Activated naive CD4-positive, alpha-beta T cell (primary cell): ENCODE measurements around the gene STK10.
"Not testable (repeated sequence)": the region's sequence is repeated elsewhere in the genome, so short reads cannot be mapped to it uniquely, and the experiment has no call there.

Experiments used
- DNase-seq, 4 experiments: peaks; one replicate each; lab custom pipeline; 2025; lab: John Stamatoyannopoulos, UW

The STK10 gene

GRCh38 chr5:172188033-172188892 is at the start of gene STK10:
STK10 (minus strand) TSS chr5:172188224; CDS start chr5:172188042, 182 bp downstream.
- peak; percentile 73 to 84 (median 75) for DNase-seq

- DNase-seq, result no peak
Measured at GRCh38 chr5:172235827-172236736, 48.1 kb upstream of the STK10 start.

DNA sequence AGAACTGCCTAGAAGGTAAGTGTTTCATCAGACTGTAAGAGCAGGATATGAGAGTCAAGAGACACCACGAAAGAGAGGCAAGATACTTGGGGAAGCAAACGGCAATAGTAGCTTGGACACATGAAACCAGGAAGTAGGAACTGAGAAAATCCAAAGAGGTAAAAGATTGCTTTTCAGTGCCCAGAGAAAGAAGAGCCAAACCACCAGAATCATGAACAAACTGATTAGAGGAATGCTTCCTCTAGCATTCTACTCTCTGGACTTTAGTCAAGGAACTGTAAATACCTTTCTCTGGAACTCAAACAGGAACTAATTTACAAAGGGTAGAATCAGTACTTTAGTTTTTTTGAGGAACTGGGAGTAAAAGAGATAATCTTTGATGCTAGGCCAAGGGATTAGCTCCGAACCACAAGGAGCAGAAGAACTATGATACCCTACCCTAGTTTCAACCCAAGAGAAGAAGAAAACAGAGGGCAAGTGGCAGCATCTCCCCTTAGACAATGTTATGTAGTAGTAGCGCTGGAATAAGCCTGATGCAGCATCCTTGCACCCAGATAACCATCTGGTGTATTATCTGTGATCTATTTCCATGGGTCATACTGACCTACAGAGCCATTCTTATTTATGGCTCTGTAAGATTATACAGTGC is 47.2 kb upstream of the STK10 start:
- no peak for DNase-seq

GRCh38 chr5:172234031-172234430 is 46.0 kb upstream of the STK10 start:
- no peak for DNase-seq

DNA sequence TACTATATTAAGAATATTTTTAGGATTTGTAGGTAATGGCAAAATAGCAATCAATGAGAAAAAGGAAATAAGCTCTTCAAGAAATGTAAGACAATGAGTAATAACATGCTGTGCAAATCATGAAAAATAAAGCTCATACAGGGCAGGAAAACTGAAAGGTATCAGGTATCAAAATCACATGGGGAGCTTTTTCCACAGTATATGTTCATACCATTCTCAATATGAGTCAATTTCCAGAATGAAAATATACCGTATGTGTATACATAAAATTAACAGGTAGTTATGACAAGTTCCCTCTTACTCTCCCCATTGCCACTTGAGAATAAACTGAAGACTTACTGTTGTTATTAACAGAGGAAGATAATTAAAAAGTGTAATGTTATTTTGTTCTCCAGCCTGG is 41.9 kb upstream of the STK10 start:
- DNase-seq, result no peak

DNA sequence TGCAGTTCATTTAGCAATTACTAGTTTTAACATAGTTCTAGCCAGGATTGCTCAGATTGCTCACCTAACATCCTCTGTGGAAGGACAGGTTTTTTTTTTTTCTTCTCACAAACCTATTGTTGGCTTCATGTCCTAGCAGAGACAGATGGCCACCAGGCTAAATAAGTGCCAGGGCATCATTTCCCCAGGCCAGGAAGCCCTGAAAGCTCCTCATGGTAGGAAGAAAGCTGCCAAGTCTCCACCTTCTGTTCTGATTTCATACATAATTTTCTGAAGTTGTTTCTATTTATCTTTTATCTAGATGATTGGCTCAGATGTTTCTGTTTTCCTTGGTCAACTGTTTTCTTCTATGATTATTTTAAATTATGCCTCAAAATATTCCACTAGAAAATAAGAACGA is 37.0 kb upstream of the STK10 start:
- no peak for DNase-seq

- DNase-seq, result peak in 1 of 4 experiments; percentile 1
Measured at GRCh38 chr5:172223901-172224873, 36.2 kb upstream of the STK10 start.

GRCh38 chr5:172219296-172219695 is 31.3 kb upstream of the STK10 start:
- no peak for DNase-seq

DNA sequence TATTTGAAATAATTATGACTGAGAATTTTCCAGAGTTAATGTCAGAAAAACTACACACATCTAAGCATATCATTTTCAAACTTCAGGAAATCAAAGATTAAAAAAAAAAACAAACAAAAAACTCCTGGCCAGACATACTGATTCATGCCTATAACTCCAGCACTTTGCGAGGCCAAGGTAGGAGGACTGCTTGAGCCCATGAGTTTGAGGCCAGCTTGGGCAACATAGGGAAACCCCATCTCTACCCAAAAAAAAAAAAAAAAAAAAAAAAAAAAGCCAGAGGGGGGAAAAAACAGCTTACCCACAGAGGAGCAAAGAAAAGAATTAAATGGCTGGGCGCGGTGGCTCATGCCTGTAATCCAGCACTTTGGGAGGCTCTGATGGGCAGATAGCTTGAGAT is 28.3 kb upstream of the STK10 start:
- DNase-seq, result no peak

- no peak for DNase-seq
Measured at GRCh38 chr5:172213126-172213525, 25.1 kb upstream of the STK10 start.

DNA sequence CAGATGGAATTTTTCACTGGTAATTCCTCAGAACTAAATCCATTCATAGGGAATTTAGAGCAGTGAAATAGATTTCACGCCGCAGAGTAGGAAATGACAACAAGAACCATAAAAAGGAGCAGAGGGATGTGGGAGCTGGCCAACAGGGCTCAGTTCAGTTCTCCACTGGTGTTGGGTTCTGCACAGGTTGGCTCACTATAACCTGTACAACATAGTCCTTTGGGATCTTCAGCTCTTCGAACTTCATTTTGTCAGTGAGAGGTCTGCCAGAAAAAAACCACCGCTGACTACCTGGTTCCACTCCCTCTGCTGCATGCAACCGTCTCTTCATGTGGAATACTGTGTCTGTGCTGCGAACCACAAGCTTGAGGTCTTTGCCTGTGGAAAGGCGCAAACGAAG is 23.7 kb upstream of the STK10 start:
- DNase-seq, result no peak

DNA sequence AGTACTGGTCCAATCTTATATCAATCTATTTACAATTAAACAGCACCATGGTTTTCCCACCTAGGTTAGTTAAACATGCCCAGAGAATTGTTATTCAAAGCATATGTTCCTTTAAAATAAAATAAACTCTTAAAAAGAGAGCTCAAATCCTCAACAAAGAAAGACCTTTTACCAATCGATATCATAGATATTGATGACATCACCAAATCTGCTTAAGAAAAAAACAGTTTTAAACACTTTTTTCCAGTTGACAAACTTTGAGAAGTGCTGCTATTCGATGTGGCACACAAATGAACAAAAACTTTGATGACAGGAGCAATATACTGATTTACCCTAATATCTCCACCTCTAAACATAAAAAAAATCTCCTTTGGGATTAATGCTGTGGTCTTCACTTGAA is 21.7 kb upstream of the STK10 start:
- no peak for DNase-seq

DNA sequence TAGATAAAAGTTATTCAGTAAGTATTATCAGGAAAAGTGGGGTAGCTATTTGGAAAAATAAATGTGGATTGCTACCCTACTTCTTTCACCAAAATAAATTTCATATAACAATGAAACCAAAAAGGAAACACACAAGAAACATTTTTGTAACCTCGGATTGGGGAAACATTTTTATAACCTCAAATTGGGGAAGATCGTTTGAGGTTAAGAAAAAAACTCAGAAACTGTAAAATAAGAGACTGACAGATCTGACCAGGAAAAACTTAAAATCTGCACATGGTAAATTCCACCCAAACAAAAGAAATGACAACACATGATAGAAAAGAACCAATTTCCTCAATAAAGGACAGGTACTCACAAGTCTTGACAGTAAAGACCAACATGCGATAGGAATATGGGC is 19.5 kb upstream of the STK10 start:
- DNase-seq, result no peak

- not testable (repeated sequence) for DNase-seq
Measured at GRCh38 chr5:172205984-172206383, 18.0 kb upstream of the STK10 start.

GRCh38 chr5:172200476-172200875 is 12.5 kb upstream of the STK10 start:
- DNase-seq, result no peak

- DNase-seq, result no peak
Measured at GRCh38 chr5:172199446-172199845, 11.4 kb upstream of the STK10 start.

DNA sequence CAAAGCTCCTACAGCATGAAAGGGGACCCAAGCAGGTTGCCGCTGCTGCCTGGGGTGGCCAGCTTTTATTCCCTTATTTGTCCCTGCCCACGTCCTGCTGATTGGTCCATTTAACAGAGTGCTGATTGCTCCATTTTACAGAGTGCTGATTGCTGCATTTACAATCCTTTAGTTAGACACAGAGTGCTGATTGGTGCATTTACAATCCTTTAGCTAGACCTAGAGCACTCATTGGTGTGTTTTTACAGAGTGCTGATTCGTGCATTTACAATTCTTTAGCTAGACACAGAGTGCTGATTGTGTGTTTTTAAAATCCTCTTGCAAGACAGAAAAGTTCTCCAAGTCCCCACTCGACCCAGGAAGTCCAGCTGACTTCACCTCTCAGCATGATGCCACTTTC is 9.8 kb upstream of the STK10 start:
- DNase-seq, result not testable (repeated sequence)

DNA sequence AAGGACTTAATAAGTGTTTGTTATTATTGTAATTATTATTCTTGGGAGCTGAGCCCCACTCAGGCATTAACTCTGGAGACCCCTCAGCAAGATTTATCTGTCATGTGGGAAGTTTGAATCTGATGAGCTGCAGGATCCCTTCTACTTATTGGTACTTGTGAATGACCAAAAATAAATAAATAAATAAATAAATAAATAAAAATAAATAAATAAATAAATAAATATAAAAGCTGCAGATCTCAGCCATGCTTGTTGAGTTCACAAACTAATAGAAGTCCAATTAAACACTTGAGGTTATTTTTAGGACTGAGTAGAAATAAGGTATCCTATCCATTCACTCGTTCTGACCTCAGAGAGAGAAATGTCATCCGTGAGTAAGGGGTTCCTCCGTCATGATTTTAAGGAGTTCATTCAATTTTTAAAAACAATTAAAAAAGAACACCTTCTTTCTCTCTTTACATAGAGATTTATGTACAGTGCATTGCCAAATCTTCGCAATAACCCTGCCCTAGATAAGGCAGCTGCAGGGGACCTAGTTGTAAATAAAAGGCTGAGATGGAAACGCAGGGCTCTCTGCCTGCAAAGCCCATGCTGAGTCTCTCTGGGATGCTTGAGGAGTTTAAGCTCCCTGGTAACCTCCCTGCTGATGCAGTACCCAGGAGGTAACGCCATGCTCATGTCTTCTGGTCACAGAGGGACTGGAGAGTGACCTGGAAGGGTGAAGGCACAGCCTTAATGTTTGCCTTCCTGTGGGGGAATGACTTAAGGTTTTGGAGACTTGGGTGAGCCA is 7.2 kb upstream of the STK10 start:
- DNase-seq, result no peak

GRCh38 chr5:172193872-172194271 is 5.8 kb upstream of the STK10 start, which contains the start of gene EFCAB9:
EFCAB9 (plus strand) TSS chr5:172194172; CDS start chr5:172194173, 1 bp downstream.
- no peak for DNase-seq

GRCh38 chr5:172189693-172190296 is 1.8 kb upstream of the STK10 start:
- DNase-seq, result no peak
